Uterus (tissue), 2 donors: ENCODE results near the gene MATN3.

Source experiments
- POLR2A ChIP-seq, 2 donors: fragments of 450-650 bp; IDR thresholded peaks; one replicate each; pipeline ENCODE4 v1.6.1; 2016; ENCODE audit warnings: antibody characterized with exemption in 2 of 2, mild to moderate bottlenecking in 1 of 2, moderate library complexity in 1 of 2
- TF ChIP-seq, protein P1 (sequence below), 4 experiments: fragments of 200-600 bp in 2 of 4; fragments of 450-650 bp in 2 of 4; sonication (generic) in 2 of 4; IDR thresholded peaks; one replicate each; pipeline ENCODE4 v1.5.1; 2016 to 2019; ENCODE audit warnings: antibody characterized with exemption in 4 of 4, mild to moderate bottlenecking in 2 of 4, moderate library complexity in 1 of 4

DNA sequence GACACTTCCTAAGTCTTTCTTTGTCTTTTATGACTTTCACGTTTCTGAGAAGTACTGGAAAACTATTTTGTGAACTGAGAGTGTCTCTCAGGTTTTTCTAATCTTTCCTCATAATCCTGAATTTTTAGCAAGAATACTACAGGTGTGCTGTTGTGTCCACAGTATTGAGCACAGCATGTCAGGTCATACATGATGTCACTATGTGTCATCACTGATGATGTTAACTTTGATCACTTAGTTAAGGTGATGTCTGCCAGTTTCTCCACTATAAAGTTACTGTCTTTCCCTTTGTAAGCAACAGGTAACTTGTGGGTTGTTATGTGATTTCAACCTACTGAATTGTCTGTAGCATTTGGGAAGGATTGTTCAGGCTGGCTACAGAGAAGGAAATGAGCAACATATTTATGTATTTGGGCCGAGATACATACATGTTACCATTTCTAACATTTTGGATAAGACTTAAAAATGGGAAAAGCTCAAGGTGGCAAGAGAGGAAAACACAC, 11.1 kb downstream of the MATN3 start:
- TF ChIP-seq, protein P1, sequence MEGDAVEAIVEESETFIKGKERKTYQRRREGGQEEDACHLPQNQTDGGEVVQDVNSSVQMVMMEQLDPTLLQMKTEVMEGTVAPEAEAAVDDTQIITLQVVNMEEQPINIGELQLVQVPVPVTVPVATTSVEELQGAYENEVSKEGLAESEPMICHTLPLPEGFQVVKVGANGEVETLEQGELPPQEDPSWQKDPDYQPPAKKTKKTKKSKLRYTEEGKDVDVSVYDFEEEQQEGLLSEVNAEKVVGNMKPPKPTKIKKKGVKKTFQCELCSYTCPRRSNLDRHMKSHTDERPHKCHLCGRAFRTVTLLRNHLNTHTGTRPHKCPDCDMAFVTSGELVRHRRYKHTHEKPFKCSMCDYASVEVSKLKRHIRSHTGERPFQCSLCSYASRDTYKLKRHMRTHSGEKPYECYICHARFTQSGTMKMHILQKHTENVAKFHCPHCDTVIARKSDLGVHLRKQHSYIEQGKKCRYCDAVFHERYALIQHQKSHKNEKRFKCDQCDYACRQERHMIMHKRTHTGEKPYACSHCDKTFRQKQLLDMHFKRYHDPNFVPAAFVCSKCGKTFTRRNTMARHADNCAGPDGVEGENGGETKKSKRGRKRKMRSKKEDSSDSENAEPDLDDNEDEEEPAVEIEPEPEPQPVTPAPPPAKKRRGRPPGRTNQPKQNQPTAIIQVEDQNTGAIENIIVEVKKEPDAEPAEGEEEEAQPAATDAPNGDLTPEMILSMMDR (IDR thresholded peaks at IDR 0.05): no peak
- TF ChIP-seq POLR2A (IDR thresholded peaks at IDR 0.05): no peak
